H9 (cell line): ENCODE results near the gene ISG20L2. TPM values are rescaled to one million over a fixed set of nuclear protein-coding genes. Genes with fewer than 3 reads are reported as not detected.
A peak's percentile ranks its signal among the peaks of the same experiment; 100 is the strongest.

Experiments used
- DNase-seq: peaks from one replicate; pipeline ENCODE4 v3.0.0-alpha.2; 2017
- H2AFZ ChIP-seq: one replicate; pipeline ENCODE4 v1.6.1; 2013; ENCODE audit warnings: mild to moderate bottlenecking, low read length, control low read depth, moderate library complexity
- H2AK5ac ChIP-seq: 2 replicates; pipeline ENCODE4 v1.6.1; 2013; ENCODE audit warnings: low read length, control low read depth, mixed read lengths; ENCODE audit not compliant: insufficient read length
- H2BK120ac ChIP-seq: one replicate; pipeline ENCODE4 v1.6.1; 2013; ENCODE audit warnings: low read depth, mild to moderate bottlenecking, low read length, control low read depth, inconsistent platforms; ENCODE audit not compliant: poor library complexity, severe bottlenecking
- H2BK12ac ChIP-seq: 2 replicates; pipeline ENCODE4 v1.6.1; 2013; ENCODE audit warnings: low read length, control low read depth, mixed read lengths, low read depth; ENCODE audit not compliant: insufficient read length
- H2BK15ac ChIP-seq: 2 replicates; pipeline ENCODE4 v1.6.1; 2013; ENCODE audit warnings: low read depth, low read length, control low read depth
- H2BK20ac ChIP-seq: one replicate; pipeline ENCODE4 v1.6.1; 2013; ENCODE audit warnings: low read depth, mild to moderate bottlenecking, low read length, control low read depth, inconsistent platforms; ENCODE audit not compliant: poor library complexity, severe bottlenecking
- H2BK5ac ChIP-seq: 2 replicates; pipeline ENCODE4 v1.6.1; 2013; ENCODE audit warnings: low read length, control low read depth, mixed read lengths; ENCODE audit not compliant: insufficient read length
- H3K14ac ChIP-seq: 2 replicates; pipeline ENCODE4 v1.6.1; 2013; ENCODE audit warnings: low read length, control low read depth; ENCODE audit not compliant: insufficient read depth
- H3K18ac ChIP-seq: 2 replicates; pipeline ENCODE4 v1.6.1; 2013; ENCODE audit warnings: low read depth, mild to moderate bottlenecking, mixed read lengths, low read length, control low read depth; ENCODE audit not compliant: insufficient read length
- H3K23ac ChIP-seq: 2 replicates; pipeline ENCODE4 v1.6.1; 2013; ENCODE audit warnings: low read length, control low read depth, mixed read lengths, low read depth; ENCODE audit not compliant: insufficient read length
- H3K23me2 ChIP-seq: 2 replicates; pipeline ENCODE4 v1.6.1; 2013; ENCODE audit warnings: low read depth, mild to moderate bottlenecking, mixed read lengths, low read length, control low read depth; ENCODE audit not compliant: insufficient read length, poor library complexity, severe bottlenecking
- H3K27ac ChIP-seq: 2 replicates; pipeline ENCODE4 v1.5.1; 2013; ENCODE audit warnings: low read length, control low read depth, mixed read lengths, low read depth; ENCODE audit not compliant: insufficient read length
- H3K27me3 ChIP-seq: 2 replicates; pipeline ENCODE4 v1.6.1; 2013; ENCODE audit warnings: low read length, control low read depth, inconsistent platforms; ENCODE audit not compliant: insufficient read depth
- H3K4ac ChIP-seq: 2 replicates; pipeline ENCODE4 v1.6.1; 2013; ENCODE audit warnings: low read depth, mild to moderate bottlenecking, control low read depth, inconsistent platforms, low read length, moderate library complexity
- H3K4me1 ChIP-seq: 2 replicates; pipeline ENCODE4 v1.6.1; 2013; ENCODE audit warnings: low read length, control low read depth, inconsistent platforms; ENCODE audit not compliant: insufficient read depth
- H3K4me2 ChIP-seq: 2 replicates; pipeline ENCODE4 v1.6.1; 2013; ENCODE audit warnings: low read length, control low read depth, mixed read lengths; ENCODE audit not compliant: insufficient read length, insufficient read depth
- H3K56ac ChIP-seq: 2 replicates; pipeline ENCODE4 v1.6.1; 2013; ENCODE audit warnings: low read depth, mild to moderate bottlenecking, mixed read lengths, low read length, control low read depth; ENCODE audit not compliant: insufficient read length
- H3K79me1 ChIP-seq: 2 replicates; pipeline ENCODE4 v1.6.1; 2013; ENCODE audit warnings: low read depth, mild to moderate bottlenecking, moderate library complexity, low read length, control low read depth, inconsistent platforms; ENCODE audit not compliant: insufficient read depth, poor library complexity, severe bottlenecking
- H3K79me2 ChIP-seq: 2 replicates; pipeline ENCODE4 v1.6.1; 2013; ENCODE audit warnings: low read length, control low read depth, inconsistent platforms; ENCODE audit not compliant: insufficient read depth
- H3K9ac ChIP-seq: 2 replicates; pipeline ENCODE4 v1.6.1; 2013; ENCODE audit warnings: low read length, control low read depth, mixed read lengths; ENCODE audit not compliant: insufficient read length; ENCODE audit errors: extremely low read depth
- H3K9me3 ChIP-seq: one replicate; pipeline ENCODE4 v1.6.1; 2013; ENCODE audit warnings: low read depth, low read length, inconsistent platforms; ENCODE audit not compliant: control insufficient read depth
- H3T11ph ChIP-seq: one replicate; pipeline ENCODE4 v1.6.1; 2013; ENCODE audit warnings: mild to moderate bottlenecking, low read length, control low read depth, inconsistent platforms
- H4K20me1 ChIP-seq: one replicate; pipeline ENCODE4 v1.6.1; 2013; ENCODE audit not compliant: control insufficient read depth, insufficient read length, insufficient read depth
- H4K5ac ChIP-seq: 2 replicates; pipeline ENCODE4 v1.6.1; 2013; ENCODE audit warnings: low read depth, mild to moderate bottlenecking, mixed read lengths, low read length, control low read depth; ENCODE audit not compliant: insufficient read length
- H4K8ac ChIP-seq: replicated peaks from 2 replicates; pipeline ENCODE4 v1.6.1; 2013; ENCODE audit warnings: low read length, control low read depth, mixed read lengths, low read depth; ENCODE audit not compliant: insufficient read length
- H4K91ac ChIP-seq: 2 replicates; pipeline ENCODE4 v1.6.1; 2013; ENCODE audit warnings: low read depth, mild to moderate bottlenecking, moderate library complexity, mixed read lengths, low read length, control low read depth; ENCODE audit not compliant: insufficient read length
- H3K27ac Mint-ChIP-seq, 3 experiments: 2 replicates in 2 of 3; 3 replicates in 1 of 3; pipeline ENCODE4 v1.8.0; 2020 to 2021; ENCODE audit warnings: mixed read lengths in 3 of 3, mild to moderate bottlenecking in 1 of 3, moderate library complexity in 1 of 3
- H3K27me3 Mint-ChIP-seq: 2 replicates; pipeline ENCODE4 v1.8.0; 2021; ENCODE audit warnings: low read depth, mild to moderate bottlenecking, moderate library complexity, mixed read lengths
- H3K36me3 Mint-ChIP-seq, 3 experiments: 2 replicates in 2 of 3; 3 replicates in 1 of 3; pipeline ENCODE4 v1.8.0; 2020 to 2021; ENCODE audit warnings: low read depth in 3 of 3, mixed read lengths in 3 of 3; ENCODE audit not compliant: insufficient read depth in 1 of 3
- H3K4me1 Mint-ChIP-seq, 2 experiments: 2 replicates each; pipeline ENCODE4 v1.8.0; 2020; ENCODE audit warnings: mixed read lengths in 2 of 2
- H3K4me3 Mint-ChIP-seq, 2 experiments: 2 replicates in 1 of 2; 3 replicates in 1 of 2; pipeline ENCODE4 v1.8.0; 2020 to 2021; ENCODE audit warnings: mild to moderate bottlenecking in 2 of 2, mixed read lengths in 2 of 2, moderate library complexity in 1 of 2
- H3K9me3 Mint-ChIP-seq, 2 experiments: 2 replicates in 1 of 2; 3 replicates in 1 of 2; pipeline ENCODE4 v1.8.0; 2020; ENCODE audit warnings: mild to moderate bottlenecking in 2 of 2, mixed read lengths in 2 of 2, moderate library complexity in 1 of 2
- WGBS: extraction: QIAGEN DNeasy Blood & Tissue Kit; methylation state at CpG from one replicate; pipeline ENCODE4 v1.1.7; 2013; ENCODE audit warnings: missing lambda C conversion rate, low lambda C conversion rate, mixed read lengths; ENCODE audit not compliant: insufficient read length; ENCODE audit errors: extremely low coverage; 5-methylcytosine and 5-hydroxymethylcytosine counted together
- total RNA-seq: library from RNA; stranded (reverse); gene quantifications from 2 replicates; pipeline ENCODE4 v1.2.1, GENCODE V29; 2021
- TF ChIP-seq, protein P1 (sequence below): fragments of 200-600 bp; sonication (generic); conservative IDR thresholded peaks from 3 replicates; pipeline ENCODE4 v1.8.0; 2021; ENCODE audit warnings: antibody characterized with exemption, mild to moderate bottlenecking

ISG20L2 gene
- total RNA-seq, 1 experiment from 2014 or later, result 57.6 TPM

DNA sequence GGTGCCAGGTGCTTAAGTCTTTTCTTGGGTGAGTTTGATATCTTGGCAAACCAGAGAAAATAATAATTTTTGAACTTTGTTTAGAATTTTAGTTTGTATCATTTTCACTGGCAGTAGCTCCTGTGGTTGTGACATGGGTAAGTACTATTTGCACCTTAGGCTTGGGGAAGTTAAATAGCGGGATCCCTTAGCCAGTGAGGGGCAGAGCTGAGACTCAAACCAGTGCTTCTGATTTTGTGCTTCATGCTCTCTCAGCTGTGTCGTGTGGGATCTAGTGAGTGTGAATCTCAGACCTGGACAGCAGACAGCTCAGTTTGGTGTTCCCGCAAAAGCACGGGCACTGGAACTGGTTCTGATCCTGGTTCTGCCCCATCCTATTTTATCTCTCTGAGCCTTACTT is 48.4 kb upstream of the ISG20L2 start:
- H4K91ac ChIP-seq, result no peak overlapping the region
- no peak overlapping the region for H3K4me2 ChIP-seq
- no peak for DNase-seq
- H2BK20ac ChIP-seq, result no peak overlapping the region
- Mint-ChIP-seq H3K27me3 (no peaks in the 10 kb centered on the region), H3K27ac (0 out of 7 replicates have a peak overlapping the region, but pooled peaks of 1 of the 3 experiments have one; percentile 1), H3K4me1 (peaks cover 0 to 7% of the 10 kb centered on the region in 2 experiments; a peak in 2 of 4 replicates), H3K9me3 (no peaks in the 10 kb centered on the region), H3K4me3 (no peak overlapping the region), H3K36me3 (peaks cover 3 to 25% (median 15%) of the 10 kb centered on the region in 3 experiments; a peak in 6 of 7 replicates)
- H3K9me3 ChIP-seq, result no peaks in the 10 kb centered on the region
- H4K8ac ChIP-seq, result no peak overlapping the region
- no peak overlapping the region for H2BK12ac ChIP-seq
- H2AFZ ChIP-seq, result no peak overlapping the region
- H3K23me2 ChIP-seq, result no peaks in the 10 kb centered on the region
- TF ChIP-seq, protein P1, sequence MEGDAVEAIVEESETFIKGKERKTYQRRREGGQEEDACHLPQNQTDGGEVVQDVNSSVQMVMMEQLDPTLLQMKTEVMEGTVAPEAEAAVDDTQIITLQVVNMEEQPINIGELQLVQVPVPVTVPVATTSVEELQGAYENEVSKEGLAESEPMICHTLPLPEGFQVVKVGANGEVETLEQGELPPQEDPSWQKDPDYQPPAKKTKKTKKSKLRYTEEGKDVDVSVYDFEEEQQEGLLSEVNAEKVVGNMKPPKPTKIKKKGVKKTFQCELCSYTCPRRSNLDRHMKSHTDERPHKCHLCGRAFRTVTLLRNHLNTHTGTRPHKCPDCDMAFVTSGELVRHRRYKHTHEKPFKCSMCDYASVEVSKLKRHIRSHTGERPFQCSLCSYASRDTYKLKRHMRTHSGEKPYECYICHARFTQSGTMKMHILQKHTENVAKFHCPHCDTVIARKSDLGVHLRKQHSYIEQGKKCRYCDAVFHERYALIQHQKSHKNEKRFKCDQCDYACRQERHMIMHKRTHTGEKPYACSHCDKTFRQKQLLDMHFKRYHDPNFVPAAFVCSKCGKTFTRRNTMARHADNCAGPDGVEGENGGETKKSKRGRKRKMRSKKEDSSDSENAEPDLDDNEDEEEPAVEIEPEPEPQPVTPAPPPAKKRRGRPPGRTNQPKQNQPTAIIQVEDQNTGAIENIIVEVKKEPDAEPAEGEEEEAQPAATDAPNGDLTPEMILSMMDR, result no peak
- no peak overlapping the region for H3T11ph ChIP-seq
- H3K14ac ChIP-seq, result no peak overlapping the region
- no peak overlapping the region for H3K23ac ChIP-seq
- no peaks in the 10 kb centered on the region for H3K4me1 ChIP-seq
- no peak overlapping the region for H2BK120ac ChIP-seq
- H3K9ac ChIP-seq, result no peak overlapping the region
- no peak overlapping the region for H3K4ac ChIP-seq
- H3K27ac ChIP-seq, result no peak overlapping the region
- no peaks in the 10 kb centered on the region for H4K20me1 ChIP-seq
- H3K79me1 ChIP-seq, result peaks cover 19% of the 10 kb centered on the region
- H2BK15ac ChIP-seq, result no peak overlapping the region
- no CpG with 5 or more reads among the region's 4 CpGs for WGBS
- no peak overlapping the region for H4K5ac ChIP-seq
- H3K18ac ChIP-seq, result no peak overlapping the region
- H2BK5ac ChIP-seq, result no peak overlapping the region
- no peak overlapping the region for H2AK5ac ChIP-seq
- H3K56ac ChIP-seq, result no peak overlapping the region
- H3K79me2 ChIP-seq, result peaks cover 22% of the 10 kb centered on the region; the same call in 1 of the 2 replicates
- H3K27me3 ChIP-seq, result no peaks in the 10 kb centered on the region
